Transverse colon (tissue), 4 donors: ENCODE measurements around the gene AKT3. TPM values are rescaled to one million over a fixed set of nuclear protein-coding genes. Genes with fewer than 3 reads are reported as not detected.

Source experiments
- DNase-seq: peaks from one replicate; pipeline ENCODE4 v3.0.0-alpha.2; 2019
- H3K27ac ChIP-seq, 4 donors: fragments of 200-600 bp; sonication (generic); 2 replicates each; pipeline ENCODE4 v1.5.1; 2016 to 2018; ENCODE audit warnings: inconsistent platforms in 4 of 4
- H3K27me3 ChIP-seq: fragments of 200-600 bp; sonication (generic); 2 replicates; pipeline ENCODE4 v1.5.1; 2017; ENCODE audit warnings: inconsistent platforms
- H3K36me3 ChIP-seq, 4 donors: fragments of 200-600 bp; sonication (generic); 2 replicates each; pipeline ENCODE4 v1.5.1; 2017 to 2019; ENCODE audit warnings: inconsistent platforms in 4 of 4
- H3K4me1 ChIP-seq, 4 donors: fragments of 200-600 bp; sonication (generic); 2 replicates each; pipeline ENCODE4 v1.5.1; 2017 to 2020; ENCODE audit warnings: inconsistent platforms in 4 of 4
- H3K4me3 ChIP-seq, 4 donors: fragments of 200-600 bp; sonication (generic); 1 replicate in 1 of 4; 2 replicates in 3 of 4; pipeline versions ENCODE4 v1.5.1 to v1.6.1; 2017 to 2019; ENCODE audit warnings: inconsistent platforms in 4 of 4
- H3K9me3 ChIP-seq, 2 donors: fragments of 200-600 bp; sonication (generic); 2 replicates each; pipeline ENCODE4 v1.5.1; 2017 to 2019; ENCODE audit warnings: inconsistent platforms in 2 of 2
- CTCF ChIP-seq, 5 experiments: fragments of 200-600 bp in 3 of 5; fragments of 450-650 bp in 2 of 5; sonication (generic) in 3 of 5; IDR thresholded peaks; 1 replicate in 2 of 5; 2 replicates in 3 of 5; pipeline ENCODE4 v1.5.1; 2016 to 2017; ENCODE audit warnings: antibody characterized with exemption in 5 of 5, inconsistent platforms in 3 of 5, mild to moderate bottlenecking in 2 of 5, moderate library complexity in 1 of 5
- EP300 ChIP-seq: sonication (generic); formaldehyde crosslinking; IDR thresholded peaks from one replicate; pipeline ENCODE4 v1.6.1; 2017; ENCODE audit warnings: antibody characterized with exemption, low read depth
- POLR2A ChIP-seq: fragments of 450-650 bp; IDR thresholded peaks from one replicate; pipeline ENCODE4 v1.6.1; 2016; ENCODE audit warnings: antibody characterized with exemption, mild to moderate bottlenecking, moderate library complexity
- POLR2AphosphoS5 ChIP-seq, 3 donors: sonication (generic); formaldehyde crosslinking; IDR thresholded peaks; one replicate each; pipeline ENCODE4 v1.6.1; 2016; ENCODE audit warnings: antibody characterized with exemption in 3 of 3
- WGBS, 2 donors: methylation state at CpG; one replicate each; pipeline ENCODE4 v1.1.5; 2018; ENCODE audit warnings: low coverage in 1 of 2; 5-methylcytosine and 5-hydroxymethylcytosine counted together
- in situ Hi-C, 4 donors: fragments of 200-750 bp; cut with MboI; loops; one replicate each; pipeline versions ENCODE4 v1.15.0 to v1.15.1; 2017; ENCODE audit warnings: low sequenced_read_pairs in 3 of 4, low pct_ligation_motif_present in 1 of 4, low pct_unique_long_range_greater_than_20kb in 1 of 4
- intact Hi-C: fragments of 100-400 bp; cut with DNase I; formaldehyde crosslinking; loops from one replicate; pipeline ENCODE4 v1.15.1; 2023; ENCODE audit warnings: low total_unique reads
- total RNA-seq, 4 donors: library from RNA; depleted of rRNA; stranded (reverse); fragments of >200 nt; gene quantifications; one replicate each; pipeline ENCODE4 v1.1.0, GENCODE V29; 2016

Gene AKT3
- total RNA-seq, 4 donors from 2014 or later = 9.8 to 27.2 (median 19.4) TPM

GRCh38 chr1:243587285-243587684 is 262.8 kb downstream of the AKT3 start:
- 96 to 97% methylated on average over 4 to 12 of the region's 12 CpGs for WGBS, 2 donors
- H3K9me3 ChIP-seq = peaks cover 6 to 18% of the 10 kb centered on the region in 2 donors
- in situ Hi-C loops = no loop called here

GRCh38 chr1:243585982-243586381 is 264.1 kb downstream of the AKT3 start:
- H3K4me1 ChIP-seq = no peaks in the 10 kb centered on the region
- no peak overlapping the region for H3K27ac ChIP-seq
- 93 to 100% methylated on average over 1 of the region's 1 CpG for WGBS, 2 donors
- H3K9me3 ChIP-seq = peaks cover 10 to 27% of the 10 kb centered on the region in 2 donors
- peaks cover 0 to 2% (median 0%) of the 10 kb centered on the region in 4 donors for H3K36me3 ChIP-seq
- DNase-seq = no peak
- no peak overlapping the region for H3K4me3 ChIP-seq
- TF ChIP-seq EP300 (no peak), CTCF (IDR thresholded peaks at IDR 0.05) (no peak), POLR2AphosphoS5 (IDR thresholded peaks at IDR 0.05) (no peak), POLR2A (no peak)
- H3K27me3 ChIP-seq = no peaks in the 10 kb centered on the region
- intact Hi-C loops = no loop called here
- in situ Hi-C loops = no loop called here

More at GRCh38 chr1:243587285-243587684, 262.8 kb downstream of the AKT3 start:
- intact Hi-C loops = no loop called here
- Histone ChIP-seq H3K27ac (no peak overlapping the region), H3K36me3 (peaks cover 0 to 4% (median 0%) of the 10 kb centered on the region in 4 donors), H3K27me3 (no peaks in the 10 kb centered on the region), H3K4me1 (no peaks in the 10 kb centered on the region), H3K4me3 (no peak overlapping the region)
- no peak for DNase-seq
- no peak for TF ChIP-seq POLR2A
- no peak for TF ChIP-seq CTCF (IDR thresholded peaks at IDR 0.05)
- TF ChIP-seq POLR2AphosphoS5 (IDR thresholded peaks at IDR 0.05) = no peak
- no peak for TF ChIP-seq EP300

- no peak for DNase-seq
- Histone ChIP-seq H3K4me3 (no peak overlapping the region), H3K27ac (no peak overlapping the region), H3K4me1 (no peaks in the 10 kb centered on the region), H3K36me3 (no peaks in the 10 kb centered on the region), H3K9me3 (peaks cover 10 to 27% of the 10 kb centered on the region in 2 donors), H3K27me3 (no peaks in the 10 kb centered on the region)
- TF ChIP-seq EP300 (no peak), POLR2A (no peak), CTCF (IDR thresholded peaks at IDR 0.05) (no peak), POLR2AphosphoS5 (IDR thresholded peaks at IDR 0.05) (no peak)
- in situ Hi-C loops = no loop called here
- 67 to 90% methylated on average over 1 of the region's 1 CpG for WGBS, 2 donors
- intact Hi-C loops = no loop called here
Observed at GRCh38 chr1:243582326-243582725, 267.7 kb downstream of the AKT3 start.

- intact Hi-C loops = no loop called here
- 86% methylated on average over 1 of the region's 1 CpG; no CpG with 5 or more reads in 1 of the 2 donors for WGBS, 2 donors
- in situ Hi-C loops = no loop called here
Observed at GRCh38 chr1:243580984-243581383, 269.1 kb downstream of the AKT3 start.

More at GRCh38 chr1:243580984-243581383, 269.1 kb downstream of the AKT3 start:
- TF ChIP-seq POLR2AphosphoS5 (IDR thresholded peaks at IDR 0.05) (no peak), CTCF (IDR thresholded peaks at IDR 0.05) (no peak), POLR2A (no peak), EP300 (no peak)
- H3K27me3 ChIP-seq = no peaks in the 10 kb centered on the region
- no peak for DNase-seq
- H3K36me3 ChIP-seq = no peaks in the 10 kb centered on the region
- H3K4me3 ChIP-seq = no peak overlapping the region
- no peaks in the 10 kb centered on the region for H3K4me1 ChIP-seq
- H3K27ac ChIP-seq = no peak overlapping the region
- H3K9me3 ChIP-seq = peaks cover 13 to 24% of the 10 kb centered on the region in 2 donors
